ENCODE results near the gene ZNF367.

The ZNF367 gene

DNA sequence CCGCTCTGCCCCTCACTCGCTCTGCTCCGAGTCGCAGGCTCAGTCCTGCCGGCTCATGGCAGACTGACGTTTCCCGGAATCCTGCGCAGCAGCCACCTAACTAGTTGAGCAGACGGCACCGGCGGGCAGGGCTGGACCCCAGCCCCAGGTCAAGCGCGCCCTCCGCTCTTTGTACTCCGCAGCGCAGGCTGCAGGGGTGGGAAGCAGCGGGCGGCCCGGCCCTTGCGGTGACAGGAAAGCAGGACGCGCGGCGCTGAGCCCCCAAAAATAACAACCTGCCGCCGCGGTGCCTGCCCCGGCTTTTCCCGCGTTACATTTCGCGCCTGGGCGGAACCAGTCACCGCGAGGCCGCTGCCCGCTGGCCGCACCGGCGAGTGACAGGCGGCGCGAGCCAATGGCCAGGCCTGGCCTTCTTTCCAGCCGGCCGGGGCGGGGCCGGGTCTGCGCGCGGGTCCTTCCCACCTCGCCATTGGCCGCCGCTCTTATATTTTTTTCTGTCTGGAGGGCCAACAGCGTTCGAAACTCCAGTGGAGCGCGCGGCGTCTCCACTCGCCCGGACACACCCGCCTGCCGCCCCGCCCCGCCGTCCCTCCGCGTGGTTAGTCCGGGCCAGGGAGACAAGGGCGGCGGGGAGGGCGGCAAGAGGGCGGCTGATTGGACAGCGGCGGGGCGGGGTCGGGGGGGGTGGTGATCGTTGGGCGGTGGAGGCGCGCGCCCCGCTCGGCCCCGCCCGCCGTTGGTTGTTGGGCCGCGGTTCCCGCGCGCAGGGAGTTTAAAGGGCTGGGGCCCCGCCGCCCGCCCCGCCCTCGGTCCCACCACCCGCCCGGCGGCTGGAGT is at the start of gene ZNF367:
ZNF367 (minus strand) TSS at position 288 of the 837 bp plus-strand sequence. CDS start 338 bp downstream, outside the sequence.
- DNase-seq = peak; percentile 98

DNA sequence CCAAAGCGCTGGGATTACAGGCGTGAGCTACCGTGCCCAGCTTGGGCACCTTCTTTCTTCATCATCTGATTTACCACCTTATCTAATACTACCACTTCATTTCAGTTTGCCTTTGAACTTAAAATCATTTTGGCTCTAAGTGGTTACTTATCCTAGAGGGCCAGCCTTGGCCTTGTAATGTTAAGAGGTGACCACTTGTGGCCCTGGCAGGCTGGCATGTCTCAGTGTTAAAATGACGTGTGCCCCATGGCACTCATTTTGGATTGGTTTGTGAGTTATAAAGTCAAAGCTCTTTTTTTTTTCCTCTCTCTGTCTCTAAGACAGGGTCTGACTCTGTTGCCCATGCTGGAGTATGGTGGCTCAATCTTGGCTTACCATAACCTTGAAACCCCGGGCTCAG is 49.6 kb upstream of the ZNF367 start:
- DNase-seq = no peak

DNA sequence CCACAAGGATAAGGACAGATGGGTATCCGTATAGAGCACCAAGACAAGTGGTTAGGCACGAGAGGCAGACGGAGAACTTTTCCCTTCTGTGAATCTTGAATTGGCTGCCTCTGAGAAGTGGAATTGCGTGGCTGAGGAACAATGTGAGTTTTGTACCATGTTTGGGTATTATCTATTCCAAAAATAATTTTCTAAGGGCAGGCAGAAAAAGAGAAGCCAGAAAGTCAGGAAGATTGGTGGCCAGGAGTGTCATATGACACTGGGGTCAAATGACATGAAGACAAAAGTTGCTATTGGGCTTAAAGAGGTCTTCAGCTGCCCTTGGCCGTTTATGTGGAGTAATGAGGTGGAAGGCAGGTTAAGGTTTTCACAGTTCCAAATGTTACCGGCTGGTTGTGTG is 46.3 kb upstream of the ZNF367 start:
- DNase-seq = no peak

DNA sequence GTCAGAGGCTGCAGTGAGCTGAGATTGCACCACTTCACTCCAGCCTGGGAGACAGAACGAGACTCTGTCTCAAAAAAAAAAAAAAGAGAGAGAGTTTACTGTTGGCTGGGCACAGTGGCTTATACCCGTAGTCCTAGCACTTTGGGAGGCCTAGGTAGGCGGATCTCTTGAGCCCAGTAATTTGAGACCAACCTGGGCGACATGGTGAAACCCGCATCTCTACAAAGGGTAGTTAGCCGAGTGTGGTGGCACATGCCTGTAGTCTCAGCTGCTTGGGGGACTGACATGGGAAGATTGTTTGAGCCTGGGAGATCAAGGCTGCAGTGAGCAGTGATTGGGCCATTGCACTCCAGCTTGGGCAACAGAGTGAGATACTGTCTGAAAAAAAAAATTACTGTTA is 44.4 kb upstream of the ZNF367 start:
- DNase-seq = no peak

DNA sequence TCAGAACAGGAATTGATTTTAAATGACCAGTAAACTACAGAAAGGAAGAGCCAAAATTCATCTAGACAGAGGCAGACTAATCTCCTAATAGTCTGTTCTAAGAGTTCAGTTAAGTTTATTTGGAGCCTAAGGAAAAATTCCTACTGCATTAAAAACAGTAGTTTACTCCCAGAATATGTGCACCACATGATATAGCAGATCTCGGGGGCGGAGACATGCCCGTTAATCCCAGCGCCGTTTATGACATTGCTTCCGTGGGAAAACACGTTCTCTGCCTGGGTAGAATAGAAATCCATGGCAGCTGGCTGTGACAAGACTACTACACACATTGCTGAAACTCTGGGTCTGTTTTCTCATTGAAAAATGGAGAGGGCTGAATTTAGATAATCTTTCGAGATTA is 43.2 kb upstream of the ZNF367 start:
- no peak for DNase-seq

DNA sequence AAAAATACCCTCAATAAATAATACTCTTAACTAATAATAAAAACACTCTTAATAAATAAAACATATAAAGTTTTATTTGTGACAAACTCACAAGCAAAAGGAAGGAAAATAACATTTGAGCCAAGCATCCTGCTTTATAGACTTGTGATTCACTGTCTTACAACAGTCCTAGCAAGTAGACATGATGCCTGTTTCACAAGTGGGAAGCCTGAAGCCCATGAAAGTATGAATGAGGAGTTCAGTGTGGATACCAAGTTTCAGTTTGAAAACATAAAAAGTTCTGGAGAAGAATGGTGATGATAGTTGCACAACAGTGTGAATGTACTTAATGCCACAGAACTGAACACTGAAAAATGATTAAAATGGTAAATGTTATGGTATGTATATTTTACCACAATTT is 42.7 kb upstream of the ZNF367 start:
- DNase-seq = no peak

DNA sequence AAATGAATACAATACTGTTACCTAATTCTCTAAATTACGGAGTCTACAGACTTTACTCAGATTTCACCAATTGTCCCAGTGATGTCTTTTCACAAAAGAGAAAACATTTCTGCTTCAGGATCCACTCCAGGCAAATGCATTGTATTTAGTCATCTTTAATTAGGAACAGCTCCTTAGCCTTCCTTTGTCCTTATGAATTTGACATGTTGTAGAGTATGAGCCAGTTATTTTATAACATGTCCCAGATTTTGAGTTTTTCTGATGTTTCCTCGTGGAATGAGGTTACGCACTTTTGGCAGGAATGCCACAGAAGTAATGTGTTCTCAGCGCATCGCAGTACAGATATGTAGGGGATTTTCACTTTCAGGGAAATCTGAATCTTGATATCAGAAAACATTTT is 42.3 kb upstream of the ZNF367 start:
- no peak for DNase-seq

DNA sequence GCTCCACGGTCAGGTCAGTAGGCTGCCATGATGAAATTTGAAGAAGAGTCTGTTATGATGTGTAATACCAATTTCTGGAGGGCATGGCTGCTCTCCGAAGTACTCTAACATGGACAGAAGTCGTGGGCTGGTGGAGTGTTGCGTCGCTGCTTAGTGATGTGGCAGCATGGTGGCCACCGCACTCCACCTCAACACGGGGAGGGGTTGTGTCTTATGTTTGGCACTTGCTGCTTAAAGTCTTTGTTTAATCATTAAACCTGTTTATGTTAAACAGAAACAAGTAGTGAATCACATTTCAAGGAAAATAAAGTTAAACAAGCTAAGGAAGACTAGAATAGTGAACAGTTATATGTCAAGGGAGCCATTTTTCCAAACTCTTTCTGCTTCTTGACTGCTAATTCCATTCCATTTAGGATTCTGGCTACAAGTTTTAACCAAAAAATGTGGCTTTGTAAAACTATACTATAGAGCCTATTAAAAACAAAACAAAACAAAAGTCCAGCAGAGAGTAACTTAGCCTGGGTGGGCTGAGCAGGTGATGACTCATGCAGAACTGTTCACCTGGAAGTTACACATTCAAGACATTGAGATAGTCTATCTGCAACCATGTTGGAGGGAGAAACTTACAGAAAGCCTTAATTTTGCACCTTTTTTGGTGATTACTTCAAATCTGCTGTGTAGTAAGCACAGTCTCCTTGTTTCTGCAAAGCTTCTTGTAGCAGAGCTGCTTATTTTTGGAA is 41.3 kb upstream of the ZNF367 start:
- DNase-seq = no peak

DNA sequence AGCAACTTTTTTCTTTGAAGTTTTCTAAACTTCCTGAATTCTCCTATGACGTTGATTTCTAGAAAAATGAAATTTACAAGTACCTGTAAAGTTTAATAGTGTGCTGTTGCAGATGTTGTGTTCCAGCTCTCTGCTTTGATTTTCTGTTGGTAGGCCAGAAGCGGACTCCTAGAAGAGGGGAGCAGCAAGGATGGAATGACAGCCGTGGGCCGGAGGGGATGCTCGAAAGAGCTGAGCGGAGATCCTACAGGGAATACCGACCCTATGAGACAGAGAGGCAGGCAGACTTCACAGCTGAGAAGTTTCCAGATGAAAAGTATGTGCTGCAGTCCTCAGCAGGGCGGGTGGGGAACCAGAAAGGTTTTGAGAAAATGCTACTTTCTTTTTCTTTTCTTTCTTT is 40.1 kb upstream of the ZNF367 start:
- no peak for DNase-seq

DNA sequence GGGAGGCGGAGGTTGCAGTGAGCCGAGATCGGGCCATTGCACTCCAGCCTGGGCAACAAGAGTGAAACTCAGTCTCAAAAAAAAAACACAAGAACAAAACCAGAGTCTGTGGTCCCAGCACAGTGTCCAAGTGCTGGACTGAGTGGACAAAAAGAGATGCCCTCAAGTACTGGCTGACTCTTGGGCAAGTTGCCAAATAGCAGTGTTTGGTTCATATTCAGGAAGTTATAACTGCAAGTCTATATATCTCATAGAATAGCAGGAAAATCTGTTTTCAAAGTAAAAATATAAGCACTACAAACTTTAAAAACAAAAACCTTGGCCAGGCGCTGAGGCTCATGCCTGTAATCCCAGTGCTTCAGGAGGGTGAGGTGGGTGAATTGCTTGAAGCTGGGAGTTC is 39.1 kb upstream of the ZNF367 start:
- DNase-seq = no peak

DNA sequence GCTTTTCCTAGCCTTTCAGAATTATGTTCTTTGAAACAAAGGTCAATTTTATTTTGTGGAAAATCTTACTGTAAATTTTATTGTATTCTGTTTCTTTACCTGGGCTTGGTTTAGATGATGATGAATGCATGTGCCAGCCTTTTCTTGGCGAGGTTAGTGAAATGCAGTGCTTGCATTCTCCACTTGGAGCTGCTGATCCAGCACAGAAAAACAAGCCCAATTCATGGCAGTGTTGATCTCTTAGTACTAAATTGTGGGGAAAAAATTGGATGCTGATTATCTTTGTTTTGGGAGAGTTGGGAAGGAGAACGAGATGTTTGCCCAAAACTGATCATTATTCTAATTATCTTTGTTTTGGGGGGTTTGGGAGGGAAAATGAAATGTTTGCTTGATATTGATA is 35.5 kb upstream of the ZNF367 start:
- peak; percentile 21 for DNase-seq

DNA sequence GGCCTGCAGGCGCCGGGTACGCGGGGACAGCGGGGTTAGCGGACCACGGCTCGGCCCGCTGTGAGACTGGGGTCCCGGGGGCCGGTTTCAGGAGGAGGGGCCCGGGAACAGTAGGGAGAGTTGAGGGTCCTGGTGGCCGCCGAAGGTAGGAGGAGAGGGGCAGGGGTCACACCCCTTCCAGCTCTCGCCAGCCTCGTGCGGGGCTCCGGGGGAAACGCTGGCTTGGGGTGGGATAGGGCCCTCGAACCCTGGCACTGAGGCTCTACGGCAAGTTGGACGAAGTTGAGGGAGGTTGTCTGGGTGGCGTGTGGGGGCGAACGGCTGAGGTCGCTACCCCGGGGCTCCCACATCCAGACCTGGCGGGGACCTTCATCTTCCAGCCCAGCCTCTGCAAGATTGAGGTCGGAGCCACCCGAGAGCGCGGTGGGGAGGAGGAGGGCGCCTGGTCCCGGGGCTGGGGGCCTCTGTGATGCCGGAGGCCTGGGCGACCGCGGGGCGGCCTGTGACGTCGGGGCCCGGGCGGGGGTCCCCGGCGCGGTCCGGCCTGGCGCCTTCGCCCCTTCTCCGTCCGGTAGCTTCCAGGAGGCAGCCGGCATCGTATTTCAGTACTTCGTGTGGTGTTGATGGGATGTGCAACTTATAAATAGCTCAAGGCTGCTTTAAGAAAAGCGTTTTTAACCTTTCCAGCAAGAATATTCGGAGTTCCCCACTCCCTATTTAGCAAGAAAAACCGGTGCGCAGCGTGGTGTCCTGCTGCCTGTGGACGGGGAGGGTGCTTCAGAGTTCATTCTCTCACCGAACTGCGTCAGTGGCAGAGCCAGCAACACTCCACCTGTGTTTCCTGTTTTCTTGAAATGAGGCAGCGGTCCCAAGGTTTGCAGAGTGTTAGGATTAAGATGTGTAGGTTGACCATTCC is 32.7 kb upstream of the ZNF367 start:
- DNase-seq = peak; percentile 72

DNA sequence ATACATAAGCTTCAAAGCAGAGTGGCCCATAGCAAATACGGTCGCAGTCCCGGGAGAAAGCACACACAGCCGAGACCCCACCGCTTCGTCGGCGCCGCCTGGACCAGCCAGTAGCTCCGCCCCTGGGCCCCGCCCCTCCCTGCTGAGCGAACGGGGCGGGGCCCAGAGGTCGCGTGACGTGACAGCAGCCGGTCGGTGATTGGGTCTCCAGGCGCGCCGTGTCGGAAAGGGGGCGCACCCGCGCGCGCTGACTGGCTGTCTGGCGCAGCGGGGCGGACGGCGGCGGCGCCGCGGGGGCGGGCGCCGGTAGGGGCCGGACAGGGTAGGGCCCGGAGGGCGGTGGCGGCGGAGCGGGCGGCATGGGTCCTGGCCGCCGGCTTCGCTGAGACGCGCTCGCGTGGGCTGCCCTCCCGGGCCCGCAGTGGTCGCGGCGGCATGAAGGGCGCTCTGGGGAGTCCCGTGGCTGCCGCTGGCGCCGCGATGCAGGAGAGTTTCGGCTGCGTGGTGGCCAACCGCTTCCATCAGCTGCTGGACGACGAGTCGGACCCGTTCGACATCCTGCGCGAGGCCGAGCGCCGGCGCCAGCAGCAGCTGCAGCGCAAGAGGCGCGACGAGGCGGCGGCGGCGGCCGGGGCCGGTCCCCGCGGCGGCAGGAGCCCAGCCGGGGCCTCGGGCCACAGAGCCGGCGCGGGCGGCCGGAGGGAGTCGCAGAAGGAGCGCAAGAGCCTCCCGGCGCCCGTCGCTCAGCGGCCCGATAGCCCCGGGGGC is 31.9 kb upstream of the ZNF367 start, which contains the start of gene HABP4:
HABP4 (plus strand) TSS at position 325 of the 768 bp plus-strand sequence; CDS start at position 436, 111 bp downstream.
- DNase-seq = peak; percentile 96

DNA sequence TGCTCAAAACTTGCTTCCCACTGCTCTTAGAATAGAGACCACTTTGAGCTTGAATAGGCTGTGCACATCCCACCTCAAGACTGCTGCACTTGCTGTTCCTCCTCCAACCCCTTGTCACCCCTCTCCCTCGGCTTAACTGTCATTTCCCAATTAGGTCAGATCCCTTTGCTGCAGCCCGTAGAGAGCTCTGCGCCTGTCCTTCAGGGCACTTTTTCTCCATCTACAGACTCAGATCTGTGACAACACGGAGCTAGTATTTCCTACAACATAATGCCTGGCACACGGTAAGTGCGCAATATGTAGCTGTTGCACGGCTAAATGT is 31.3 kb upstream of the ZNF367 start:
- no peak for DNase-seq

DNA sequence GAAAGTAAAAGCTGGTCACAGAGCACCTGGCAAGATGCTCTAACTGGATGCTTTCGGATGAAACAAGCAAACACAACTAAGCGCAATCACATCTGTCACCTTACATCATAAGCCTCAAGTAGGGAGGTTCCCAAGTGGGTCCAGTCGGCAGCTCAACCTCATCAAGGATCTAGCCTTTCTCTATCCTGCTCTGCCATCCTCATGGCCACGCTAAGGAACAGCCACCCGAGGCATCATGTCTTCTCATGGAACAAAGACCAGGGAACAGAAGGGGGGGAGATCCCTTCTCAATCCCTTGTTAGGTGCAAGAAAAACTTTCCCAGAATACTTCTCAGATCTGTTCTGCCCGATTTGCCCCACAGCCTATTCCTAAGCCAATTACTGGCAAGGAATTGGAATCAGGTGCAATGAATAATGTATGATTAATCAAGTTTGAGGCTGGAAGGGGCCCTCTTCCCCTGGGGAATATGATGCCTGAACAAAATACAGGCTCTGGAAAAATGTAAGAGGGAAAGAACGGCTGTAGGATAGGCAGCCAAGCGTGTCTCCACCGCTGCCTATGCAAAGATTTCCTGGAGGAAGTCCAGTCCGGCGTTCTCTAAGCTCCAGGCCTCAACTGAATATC is 30.5 kb upstream of the ZNF367 start:
- DNase-seq = no peak

DNA sequence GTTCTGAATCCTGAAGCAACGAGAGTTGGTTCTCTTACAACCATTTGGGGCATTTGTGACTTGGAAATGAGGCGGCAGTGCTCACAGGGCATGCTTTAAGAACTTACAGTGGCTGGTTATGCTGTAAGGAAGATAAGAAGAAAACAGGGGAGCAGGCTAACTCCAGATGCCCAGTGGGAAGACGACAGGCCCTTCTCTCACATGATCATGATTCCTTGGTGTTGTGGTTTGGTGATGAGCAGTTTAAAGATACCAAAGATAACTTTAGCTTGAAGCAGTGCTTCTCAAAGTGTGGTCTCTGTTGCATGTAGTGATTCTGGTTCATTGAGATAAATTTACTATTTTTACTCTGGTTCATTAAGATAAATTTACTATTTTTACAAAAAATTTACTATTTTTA is 29.2 kb upstream of the ZNF367 start:
- DNase-seq = no peak

DNA sequence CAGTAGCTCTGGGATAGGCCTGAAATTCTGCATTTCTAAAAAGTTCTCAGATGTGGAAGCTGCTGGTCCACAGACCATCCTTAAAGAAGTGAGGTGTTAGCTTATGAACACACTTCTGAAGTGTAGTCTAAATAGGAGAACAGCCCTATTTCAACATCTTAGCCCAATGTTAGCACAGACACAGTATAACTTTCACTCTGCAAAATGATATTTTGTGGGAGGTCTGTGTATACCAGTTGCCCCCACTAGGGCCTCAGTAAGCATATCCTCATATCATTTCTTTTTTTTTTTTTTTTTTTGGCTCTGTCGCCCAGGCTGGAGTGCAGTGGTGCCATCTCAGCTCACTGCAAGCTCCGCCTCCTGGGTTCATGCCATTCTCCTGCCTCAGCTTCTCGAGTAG is 24.3 kb upstream of the ZNF367 start:
- no peak for DNase-seq

DNA sequence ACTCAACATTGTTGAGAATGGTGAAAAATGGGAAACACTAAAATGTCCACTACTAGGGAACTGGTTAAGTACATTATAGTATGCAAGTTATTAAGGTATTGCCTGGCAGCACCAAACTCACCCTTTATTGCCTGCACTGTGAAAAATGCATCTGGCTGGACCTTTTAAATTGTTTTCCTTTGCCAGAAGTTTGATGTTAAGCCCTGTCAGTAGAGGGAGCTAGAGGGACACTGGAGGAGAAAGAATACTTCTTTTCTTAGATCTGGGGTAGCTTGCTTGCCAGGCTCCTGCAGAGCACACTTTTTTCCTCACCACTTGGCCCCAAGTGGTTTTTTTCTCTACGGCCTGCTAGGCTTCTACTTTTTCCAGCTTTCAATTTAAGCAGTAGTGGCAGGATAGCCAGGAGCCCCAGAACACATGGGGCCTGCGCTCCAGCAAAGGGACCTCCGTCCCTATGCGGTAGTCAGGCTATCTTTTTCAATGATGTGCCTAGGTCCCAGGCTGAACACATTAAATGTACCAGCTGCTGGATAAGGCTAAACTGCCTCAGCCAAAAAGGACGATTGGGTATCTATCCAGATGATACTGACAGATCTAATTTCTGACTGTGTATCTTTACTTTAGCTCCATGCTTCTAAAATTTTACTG is 23.8 kb upstream of the ZNF367 start:
- peak; percentile 84 for DNase-seq

DNA sequence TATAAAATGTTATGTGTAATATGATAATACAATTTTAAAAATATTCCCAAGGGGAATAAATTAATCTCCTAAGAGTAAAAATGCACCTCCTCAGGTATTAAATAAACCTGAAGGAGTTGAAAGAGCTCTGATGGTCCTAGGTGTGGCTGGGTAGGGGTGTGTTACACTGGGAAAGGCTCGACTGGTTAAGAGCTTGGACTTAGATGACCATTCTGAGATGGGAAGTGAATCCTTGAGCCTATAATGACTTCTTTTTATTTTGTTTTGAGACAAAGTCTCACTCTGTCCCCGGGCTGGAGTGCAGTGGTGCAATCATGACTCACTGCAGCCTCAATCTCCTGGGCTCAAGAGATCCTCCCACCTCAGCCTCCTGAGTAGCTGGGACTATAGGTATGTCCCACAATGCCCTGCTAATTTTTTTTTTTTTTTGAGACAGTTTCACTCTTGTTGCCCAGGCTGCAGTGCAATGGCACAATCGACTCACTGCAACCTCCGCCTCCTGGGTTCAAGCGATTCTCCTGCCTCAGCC is 22.6 kb upstream of the ZNF367 start:
- DNase-seq = no peak

DNA sequence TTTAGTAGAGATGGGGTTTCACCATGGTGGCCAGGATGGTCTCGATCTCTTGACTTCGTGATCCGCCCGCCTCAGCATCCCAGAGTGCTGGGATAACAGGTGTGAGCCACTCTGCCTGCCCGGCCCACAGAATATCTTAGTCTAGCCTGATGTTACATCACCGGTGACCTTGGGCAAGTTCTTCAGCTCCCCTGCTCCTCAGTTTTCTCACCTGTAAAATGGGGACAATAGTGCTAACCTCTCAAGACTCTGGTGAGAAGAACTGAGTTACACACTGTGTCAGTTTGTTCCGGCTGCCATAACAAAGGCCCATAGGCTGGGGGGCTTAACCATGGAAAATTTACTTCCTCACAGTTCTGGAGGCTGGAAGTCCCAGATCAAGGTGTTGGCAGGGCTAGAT is 19.3 kb upstream of the ZNF367 start:
- no peak for DNase-seq

DNA sequence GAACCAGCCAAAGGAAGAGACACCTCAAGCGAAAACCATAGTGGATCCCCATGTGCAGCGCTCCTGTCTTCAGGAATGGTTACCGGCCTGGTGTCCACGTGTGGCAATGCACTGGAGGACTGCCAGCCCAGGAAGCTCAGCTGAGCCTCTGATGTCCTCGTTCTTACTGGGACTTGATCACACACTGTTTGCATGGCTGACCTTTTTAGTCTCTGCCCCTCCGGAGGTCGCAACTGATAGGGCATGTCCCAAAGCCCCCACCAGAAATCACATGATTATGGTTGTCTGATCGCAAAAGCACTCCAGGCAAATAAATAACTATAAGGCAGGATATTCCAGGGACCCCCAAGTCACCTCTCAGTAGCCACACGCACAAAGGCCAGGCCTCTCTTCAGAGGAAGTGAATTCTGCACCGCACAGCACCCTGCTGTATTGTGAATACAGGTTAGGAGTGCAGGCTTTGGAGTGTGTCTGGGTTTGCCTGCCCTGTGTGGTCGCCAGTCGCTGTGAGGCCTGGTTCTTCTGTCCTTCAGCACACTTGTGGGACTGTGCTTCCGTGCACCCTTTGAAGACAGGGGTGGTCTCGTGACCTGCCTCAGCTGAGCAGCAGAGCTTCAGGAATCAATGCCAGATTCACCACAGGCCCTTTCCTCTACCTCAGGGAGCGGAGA is 18.4 kb upstream of the ZNF367 start:
- DNase-seq = no peak
